Mononuclear cell (primary cell): ENCODE measurements around the gene MSRB3. TPM values are rescaled to one million over a fixed set of nuclear protein-coding genes. Genes with fewer than 3 reads are reported as not detected.
"Not testable (repeated sequence)": the region's sequence is repeated elsewhere in the genome, so short reads cannot be mapped to it uniquely, and the experiment has no call there.

Source experiments
- H3K27me3 ChIP-seq: 2 replicates; pipeline ENCODE4 v1.6.0; 2011; ENCODE audit warnings: low read length, control low read depth; ENCODE audit not compliant: insufficient read depth
- H3K4me1 ChIP-seq: 2 replicates; pipeline ENCODE4 v1.5.1; 2011; ENCODE audit warnings: mild to moderate bottlenecking, low read length, control low read depth; ENCODE audit not compliant: insufficient read depth
- H3K4me3 ChIP-seq: 2 replicates; pipeline ENCODE4 v1.5.1; 2011; ENCODE audit warnings: mild to moderate bottlenecking, low read length, moderate library complexity
- H3K9me3 ChIP-seq: 2 replicates; pipeline ENCODE4 v1.5.1; 2011; ENCODE audit warnings: low read depth, mild to moderate bottlenecking, control low read depth, low read length
- total RNA-seq: library from RNA; depleted of rRNA; stranded (reverse); fragments of >200 nt; gene quantifications from one replicate; pipeline ENCODE4 v1.2.3, GENCODE V29; 2012

Gene MSRB3
- total RNA-seq, 1 donor = 1.4 TPM

DNA sequence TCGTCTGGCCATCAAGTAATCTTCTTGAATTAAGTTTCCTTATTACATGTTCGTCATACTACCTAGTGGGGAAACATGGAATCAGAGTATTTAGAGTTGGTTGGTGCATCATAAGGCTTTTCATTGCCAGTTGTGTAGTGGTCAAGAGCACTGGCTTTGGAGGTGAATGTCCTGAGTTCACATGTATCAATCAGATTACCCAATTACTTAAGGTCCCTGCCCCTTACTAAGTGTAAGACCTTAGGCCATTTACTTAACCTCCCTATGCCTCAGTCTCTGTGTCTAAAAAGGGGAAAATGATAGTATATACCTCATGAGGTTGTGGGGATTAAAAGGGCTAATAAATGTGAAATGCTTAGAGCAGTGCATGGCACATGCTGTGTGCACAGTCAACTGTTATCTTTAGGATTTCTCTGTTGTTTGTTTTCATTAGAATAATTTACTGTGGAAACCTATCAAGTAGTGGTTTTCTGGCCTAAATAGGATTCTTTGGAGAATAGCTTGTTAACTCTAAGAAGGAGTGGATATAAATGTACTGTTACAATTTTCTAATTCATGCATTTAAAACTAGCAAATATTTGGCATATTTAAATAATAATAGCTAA is 27.0 kb downstream of the MSRB3 start:
- Histone ChIP-seq H3K4me3 (no peak overlapping the region), H3K9me3 (no peaks in the 10 kb centered on the region), H3K27me3 (no peaks in the 10 kb centered on the region), H3K4me1 (peaks cover 12% of the 10 kb centered on the region)

DNA sequence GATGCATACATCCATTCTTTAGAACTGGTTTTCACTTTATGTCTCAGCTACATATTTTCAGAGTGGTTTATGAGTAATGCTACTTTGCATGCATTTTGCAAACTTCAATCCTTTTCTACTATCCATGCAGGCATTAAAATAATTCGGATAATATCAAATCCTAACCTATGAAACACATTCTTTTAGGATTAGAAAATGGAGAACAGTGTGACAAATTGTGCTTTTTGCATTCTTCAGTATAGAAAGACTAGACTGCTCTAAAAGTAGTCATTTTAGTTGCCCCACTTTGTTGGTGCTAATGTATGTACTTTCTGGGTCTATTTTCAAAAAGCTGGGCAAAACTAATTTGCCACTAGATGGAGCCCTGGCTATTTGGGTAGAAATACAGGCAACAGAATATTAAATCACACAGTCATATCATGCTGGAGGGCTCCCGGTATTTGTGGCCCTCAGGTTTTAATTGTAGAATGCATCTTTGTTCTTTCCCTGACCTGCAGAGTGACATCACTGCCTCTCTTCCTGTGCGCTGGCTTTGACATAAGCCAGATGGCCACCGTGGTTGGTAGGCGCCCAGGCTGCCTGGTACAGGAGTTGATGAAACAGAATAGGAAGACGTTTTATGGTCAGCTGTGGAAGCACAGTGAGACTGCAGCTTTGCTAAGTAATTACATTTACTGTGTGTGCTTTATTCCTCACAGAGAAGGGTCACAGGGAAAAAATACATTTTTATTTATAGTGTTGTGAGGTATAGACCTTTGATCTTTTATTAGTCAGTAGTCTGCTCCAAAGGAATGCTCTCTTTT is 28.1 kb downstream of the MSRB3 start:
- peaks cover 12% of the 10 kb centered on the region for H3K4me1 ChIP-seq
- no peaks in the 10 kb centered on the region for H3K27me3 ChIP-seq
- H3K4me3 ChIP-seq = no peak overlapping the region
- no peaks in the 10 kb centered on the region for H3K9me3 ChIP-seq

DNA sequence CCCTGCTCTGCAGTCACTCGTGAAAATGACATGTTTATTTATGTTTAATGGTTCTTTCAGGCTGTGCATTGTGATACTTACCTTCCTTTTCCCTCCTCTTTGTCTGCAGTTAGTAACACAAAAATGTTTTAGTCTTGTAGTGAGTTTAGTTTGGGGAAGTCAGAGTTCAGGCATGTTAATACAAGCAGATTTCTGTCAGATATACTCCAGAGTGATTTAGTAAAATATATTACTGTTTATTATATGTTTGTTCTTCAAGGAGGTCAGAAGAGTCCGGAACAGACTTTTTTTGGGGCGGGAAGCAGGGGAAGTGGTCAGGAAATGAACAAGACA is 28.7 kb downstream of the MSRB3 start:
- peaks cover 12% of the 10 kb centered on the region for H3K4me1 ChIP-seq
- H3K9me3 ChIP-seq = no peaks in the 10 kb centered on the region
- H3K4me3 ChIP-seq = no peak overlapping the region
- no peaks in the 10 kb centered on the region for H3K27me3 ChIP-seq

DNA sequence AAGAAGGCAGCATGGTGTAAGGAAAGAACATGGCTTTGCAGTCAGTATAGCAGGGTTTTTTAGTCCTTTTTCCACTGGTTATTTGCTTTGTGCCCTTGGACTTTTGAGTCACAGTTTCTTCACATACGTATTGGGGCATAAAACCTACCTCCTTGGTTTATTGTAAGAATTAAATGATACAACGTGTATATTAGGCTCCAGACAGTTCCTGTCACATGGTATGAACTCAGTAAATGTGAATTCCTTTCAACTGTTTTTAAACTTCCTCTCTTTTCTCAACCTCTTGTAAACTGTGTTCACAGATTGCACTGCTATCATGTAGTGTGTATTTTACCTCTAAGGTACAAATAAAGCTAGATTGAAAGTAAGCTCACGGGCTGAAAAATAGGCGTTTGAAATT is 29.5 kb downstream of the MSRB3 start:
- no peaks in the 10 kb centered on the region for H3K9me3 ChIP-seq
- no peak overlapping the region for H3K4me3 ChIP-seq
- H3K4me1 ChIP-seq = peaks cover 12% of the 10 kb centered on the region
- H3K27me3 ChIP-seq = no peaks in the 10 kb centered on the region

DNA sequence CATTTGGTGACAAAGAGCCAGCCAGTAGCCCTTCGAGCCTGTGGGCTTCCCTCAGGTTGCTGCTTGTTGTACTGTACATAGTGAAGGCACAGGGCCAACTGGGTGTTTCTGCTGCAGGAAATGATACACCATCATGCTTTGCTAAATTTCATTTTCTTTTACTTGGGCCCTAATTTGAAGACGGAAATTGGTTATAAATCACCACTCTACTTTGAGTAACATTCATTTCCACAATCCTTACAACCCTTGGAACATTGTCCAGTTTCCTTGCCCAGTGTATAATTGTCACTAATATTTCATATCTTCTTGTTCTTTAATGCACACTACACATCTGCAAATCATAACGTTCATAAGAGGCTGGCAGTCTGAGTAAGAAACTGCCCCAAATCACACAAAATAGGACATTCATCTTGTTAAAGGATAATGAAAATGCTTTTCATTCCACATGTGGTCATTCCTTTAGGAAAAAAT is 30.2 kb downstream of the MSRB3 start:
- H3K4me1 ChIP-seq = peaks cover 12% of the 10 kb centered on the region
- H3K27me3 ChIP-seq = no peaks in the 10 kb centered on the region
- no peak overlapping the region for H3K4me3 ChIP-seq
- no peaks in the 10 kb centered on the region for H3K9me3 ChIP-seq

GRCh38 chr12:65311260-65311659 is 32.8 kb downstream of the MSRB3 start:
- no peak overlapping the region for H3K4me3 ChIP-seq
- peaks cover 12% of the 10 kb centered on the region for H3K4me1 ChIP-seq
- H3K9me3 ChIP-seq = no peaks in the 10 kb centered on the region
- H3K27me3 ChIP-seq = no peaks in the 10 kb centered on the region

GRCh38 chr12:65313719-65314317 is 35.3 kb downstream of the MSRB3 start:
- no peak overlapping the region for H3K4me3 ChIP-seq
- H3K27me3 ChIP-seq = no peaks in the 10 kb centered on the region
- H3K9me3 ChIP-seq = no peaks in the 10 kb centered on the region
- no peaks in the 10 kb centered on the region for H3K4me1 ChIP-seq

GRCh38 chr12:65315238-65315637 is 36.8 kb downstream of the MSRB3 start:
- H3K27me3 ChIP-seq, H3K4me3 ChIP-seq, H3K9me3 ChIP-seq: not testable (repeated sequence)

DNA sequence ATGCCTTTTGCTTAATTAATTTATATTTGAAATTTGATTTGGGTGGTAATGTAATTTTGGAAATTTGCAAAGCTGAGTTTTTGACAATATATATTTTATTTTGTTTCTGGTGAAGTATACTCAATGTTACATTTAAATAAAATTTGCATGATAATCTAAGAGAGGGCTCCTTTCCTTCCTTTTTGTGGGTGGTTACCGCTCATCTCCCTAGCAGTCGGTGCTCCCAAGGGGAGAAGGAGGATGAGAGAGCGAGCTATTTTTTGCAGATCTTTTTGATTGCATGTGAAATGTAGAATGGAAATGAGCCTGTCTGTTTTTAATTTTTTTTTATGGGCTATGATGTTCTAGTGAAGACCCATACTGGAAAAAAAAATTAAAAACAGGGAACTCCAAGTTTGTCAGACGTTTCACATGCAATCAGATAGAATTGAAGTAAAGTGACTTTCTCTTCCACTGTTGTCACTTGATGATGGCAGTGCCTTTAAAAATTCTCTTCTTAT is 39.8 kb downstream of the MSRB3 start:
- no peak overlapping the region for H3K4me3 ChIP-seq

More at GRCh38 chr12:65315238-65315637, 36.8 kb downstream of the MSRB3 start:
- H3K4me1 ChIP-seq = not testable (repeated sequence)

DNA sequence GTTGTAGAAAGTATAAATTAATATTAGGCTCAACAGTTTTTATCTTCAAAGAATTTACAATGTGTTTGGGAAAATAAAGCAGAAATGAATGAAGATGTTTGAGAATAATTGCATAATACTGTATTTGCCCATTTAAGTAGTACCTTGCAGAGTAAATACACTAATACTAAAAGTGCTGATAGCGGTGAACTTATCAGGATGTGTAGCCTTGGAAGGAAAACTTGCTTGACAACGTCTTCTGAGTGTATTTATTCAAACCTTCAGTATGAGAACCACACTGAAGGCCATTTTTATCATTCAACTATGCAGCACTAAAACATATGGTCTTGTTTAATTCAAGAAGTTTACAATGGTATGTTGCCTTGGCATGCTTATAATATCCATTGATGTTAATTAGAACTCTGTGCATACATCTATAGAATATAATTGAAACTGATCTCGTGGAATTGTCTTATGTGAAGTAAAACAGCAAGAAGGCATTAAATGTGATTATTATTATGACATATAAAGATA is 41.3 kb downstream of the MSRB3 start:
- no peaks in the 10 kb centered on the region for H3K4me1 ChIP-seq
- no peaks in the 10 kb centered on the region for H3K27me3 ChIP-seq
- no peaks in the 10 kb centered on the region for H3K9me3 ChIP-seq
- H3K4me3 ChIP-seq = no peak overlapping the region

More for the DNA sequence above, 39.8 kb downstream of the MSRB3 start:
- Histone ChIP-seq H3K4me1 (no peaks in the 10 kb centered on the region), H3K27me3 (no peaks in the 10 kb centered on the region), H3K9me3 (no peaks in the 10 kb centered on the region)

- Histone ChIP-seq H3K4me3 (no peak overlapping the region), H3K27me3 (no peaks in the 10 kb centered on the region), H3K4me1 (no peaks in the 10 kb centered on the region), H3K9me3 (no peaks in the 10 kb centered on the region)
Observed at GRCh38 chr12:65323070-65323469, 44.6 kb downstream of the MSRB3 start.

DNA sequence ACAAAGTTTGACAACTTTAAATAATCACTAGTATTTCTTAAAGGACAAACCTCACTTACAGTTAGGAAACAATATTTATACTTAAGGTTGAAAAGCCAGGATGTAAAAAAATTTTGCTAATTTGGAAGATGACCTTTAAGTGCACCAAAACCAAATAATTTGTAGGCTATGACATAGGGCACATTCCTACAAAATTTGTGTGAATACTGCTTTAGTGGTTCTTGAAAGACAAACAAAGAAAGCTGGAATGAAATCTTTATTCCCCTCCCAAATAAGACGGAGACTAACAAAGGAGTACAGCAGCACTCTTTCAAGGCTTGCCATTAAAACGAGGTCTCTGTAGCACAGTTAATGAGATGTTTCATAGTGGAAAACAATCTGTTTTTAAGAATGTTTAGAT is 45.6 kb downstream of the MSRB3 start:
- Histone ChIP-seq H3K27me3 (no peaks in the 10 kb centered on the region), H3K4me1 (no peaks in the 10 kb centered on the region), H3K4me3 (no peak overlapping the region), H3K9me3 (no peaks in the 10 kb centered on the region)

DNA sequence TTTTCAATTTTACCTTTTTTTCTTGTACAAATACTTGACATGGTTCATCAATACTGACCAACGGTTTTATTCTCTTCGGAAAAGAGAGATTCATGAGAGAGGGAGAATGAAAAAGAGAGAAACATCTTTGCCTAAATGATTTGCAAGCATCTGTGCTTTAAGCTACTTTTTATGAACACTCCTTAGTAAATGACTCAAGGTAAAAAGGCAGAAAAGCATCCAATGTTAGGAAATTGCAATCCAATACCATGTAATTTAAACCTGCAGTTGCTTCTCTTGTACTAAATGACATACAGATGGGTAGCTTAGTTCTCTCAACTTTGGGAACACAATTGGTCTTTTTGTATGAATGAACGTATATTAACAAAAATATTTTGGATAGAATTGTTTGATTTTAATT is 46.1 kb downstream of the MSRB3 start:
- H3K27me3 ChIP-seq = no peaks in the 10 kb centered on the region
- no peak overlapping the region for H3K4me3 ChIP-seq
- no peaks in the 10 kb centered on the region for H3K9me3 ChIP-seq
- H3K4me1 ChIP-seq = no peaks in the 10 kb centered on the region

DNA sequence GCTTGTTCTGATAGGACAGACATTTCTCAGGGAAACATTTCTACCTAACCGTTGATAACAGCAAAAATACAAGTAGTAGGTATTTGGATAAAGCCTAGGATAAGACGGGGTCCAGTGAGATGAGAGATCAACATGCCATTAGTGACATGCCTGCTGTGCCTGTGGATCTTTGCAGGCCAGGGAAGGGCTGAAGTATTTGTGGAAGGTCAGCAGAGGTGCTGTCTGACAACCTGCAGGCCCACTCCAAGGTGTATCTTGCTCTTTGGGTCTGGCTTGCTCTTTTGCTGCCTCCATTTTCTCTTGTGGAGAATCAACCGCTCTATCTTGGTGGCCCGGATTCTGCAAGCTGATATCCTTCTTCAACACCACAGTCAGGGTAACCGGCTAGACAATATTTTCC is 46.7 kb downstream of the MSRB3 start:
- no peaks in the 10 kb centered on the region for H3K4me1 ChIP-seq
- no peak overlapping the region for H3K4me3 ChIP-seq
- no peaks in the 10 kb centered on the region for H3K9me3 ChIP-seq
- no peaks in the 10 kb centered on the region for H3K27me3 ChIP-seq

GRCh38 chr12:65326616-65327015 is 48.1 kb downstream of the MSRB3 start:
- H3K4me3 ChIP-seq = no peak overlapping the region

More at GRCh38 chr12:65326616-65327015, 48.1 kb downstream of the MSRB3 start:
- Histone ChIP-seq H3K9me3 (no peaks in the 10 kb centered on the region), H3K27me3 (no peaks in the 10 kb centered on the region), H3K4me1 (no peaks in the 10 kb centered on the region)
